ENCODE results near the gene BACH2.
"Not testable (repeated sequence)": the region's sequence is repeated elsewhere in the genome, so short reads cannot be mapped to it uniquely, and the experiment has no call there.

The BACH2 gene

DNA sequence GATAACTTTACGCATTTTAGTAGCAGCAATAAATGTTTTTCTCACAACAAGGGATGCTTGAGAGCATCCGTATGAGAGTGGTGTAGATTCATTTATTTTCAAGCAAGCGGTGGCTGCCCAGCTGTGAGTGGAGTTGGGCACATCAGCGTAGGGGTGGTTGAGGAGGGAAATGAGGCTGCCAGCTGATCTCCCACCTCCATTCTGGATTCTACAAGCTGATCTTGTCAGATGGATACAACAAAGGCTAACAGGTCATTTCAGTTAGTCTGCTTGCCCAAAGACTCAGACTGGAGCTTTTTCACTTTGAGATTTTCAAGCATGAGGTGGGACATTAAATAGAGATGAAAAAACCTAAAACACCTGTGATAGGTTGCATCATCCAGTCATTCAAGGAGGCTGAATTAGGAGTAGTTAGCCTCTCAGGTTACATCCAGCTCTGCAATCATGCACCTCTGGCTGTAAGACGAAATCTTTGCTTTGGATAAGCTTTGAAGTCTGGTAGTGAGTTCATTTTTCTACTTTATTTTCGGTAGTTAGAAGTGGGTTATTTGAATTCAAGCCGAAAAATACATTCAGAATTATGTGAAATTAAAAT is 1.9 kb upstream of the BACH2 start:
- DNase-seq = no peak

DNA sequence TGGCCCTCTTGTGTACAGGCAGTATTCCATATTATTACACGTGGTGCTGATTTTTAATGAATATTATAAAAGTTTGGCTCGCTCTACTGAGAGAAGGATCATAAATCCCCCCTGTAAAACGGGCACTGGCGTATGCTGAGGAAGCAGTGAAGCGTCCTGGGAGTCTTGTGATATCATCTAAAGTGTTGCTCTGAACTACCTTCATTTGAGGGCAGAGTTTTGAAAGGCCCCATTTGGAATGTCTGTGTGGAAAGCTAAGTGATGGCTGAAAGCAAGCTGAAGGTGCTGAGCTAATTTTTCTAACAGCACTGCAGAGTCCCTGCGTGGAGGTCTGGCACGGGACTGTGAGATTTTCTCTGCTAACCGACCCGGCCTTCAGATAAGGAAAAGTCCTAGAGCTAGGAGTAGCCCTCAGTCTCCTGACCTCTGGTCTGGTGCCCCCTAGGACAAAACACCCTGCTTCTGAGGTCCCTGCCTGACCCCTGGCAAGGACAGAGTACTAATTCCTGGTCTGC is 1.3 kb upstream of the BACH2 start:
- DNase-seq = no peak

DNA sequence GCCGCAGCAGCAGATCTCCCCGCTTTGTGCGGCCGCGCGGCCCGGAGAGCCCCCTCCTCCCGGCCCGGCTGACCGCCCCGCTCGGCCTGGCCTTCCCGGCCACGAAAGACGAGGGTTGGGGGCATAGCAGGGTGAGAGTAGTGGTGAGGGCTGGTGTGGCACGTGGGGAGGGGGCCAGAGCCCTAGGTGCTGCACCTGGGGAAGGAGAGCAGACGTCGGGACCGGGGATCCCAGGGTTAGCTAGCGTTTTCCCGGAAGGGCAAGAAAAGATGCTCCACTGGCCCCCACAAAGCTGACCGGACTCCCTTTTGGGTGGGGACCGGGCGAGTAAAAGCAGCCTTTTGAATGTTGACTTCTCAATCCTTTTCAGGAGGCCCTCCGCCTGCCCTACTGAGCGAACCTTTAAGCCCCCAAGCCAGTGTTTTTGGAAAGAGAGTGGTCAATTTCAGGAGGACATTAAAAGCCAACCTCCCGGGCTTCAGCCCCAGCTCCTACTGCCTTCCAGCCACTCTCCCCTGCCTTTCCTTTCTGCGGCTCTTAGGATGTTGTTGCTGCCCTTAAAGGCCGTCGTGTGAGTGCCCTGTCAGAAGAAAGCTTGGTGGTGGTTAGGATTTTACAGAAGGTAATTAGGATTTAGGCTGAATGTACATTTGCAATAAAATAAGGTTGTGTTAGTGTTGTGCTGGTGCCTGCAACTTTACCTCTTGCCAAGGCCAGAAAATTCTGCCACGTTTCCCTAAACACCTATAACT is 648 bp upstream of the BACH2 start:
- DNase-seq = no peak

DNA sequence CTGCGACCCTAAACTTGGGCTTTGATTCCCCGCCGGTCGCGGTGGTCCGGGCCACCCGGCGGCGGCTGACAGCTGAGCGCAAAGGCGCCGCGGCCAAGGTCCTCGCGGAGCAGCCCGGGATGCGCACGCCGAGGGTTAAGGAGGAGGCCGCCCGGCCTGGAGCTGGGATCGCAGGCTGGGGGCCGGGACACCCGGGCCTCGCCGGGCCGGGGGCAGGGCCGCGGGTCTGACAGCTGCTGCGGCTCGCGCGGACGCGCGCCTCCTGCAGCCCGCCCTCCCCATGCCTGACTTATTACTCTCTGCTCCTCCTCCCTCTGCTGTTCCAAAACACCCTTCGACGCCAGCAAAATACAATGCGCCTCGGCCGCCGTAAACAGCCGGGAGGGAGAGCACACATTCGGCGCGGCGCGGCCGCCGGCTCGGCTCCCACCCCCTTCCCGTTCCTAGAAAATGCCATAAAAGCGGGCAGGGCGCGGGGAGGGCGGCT is 746 bp downstream of the BACH2 start:
- DNase-seq = no peak

DNA sequence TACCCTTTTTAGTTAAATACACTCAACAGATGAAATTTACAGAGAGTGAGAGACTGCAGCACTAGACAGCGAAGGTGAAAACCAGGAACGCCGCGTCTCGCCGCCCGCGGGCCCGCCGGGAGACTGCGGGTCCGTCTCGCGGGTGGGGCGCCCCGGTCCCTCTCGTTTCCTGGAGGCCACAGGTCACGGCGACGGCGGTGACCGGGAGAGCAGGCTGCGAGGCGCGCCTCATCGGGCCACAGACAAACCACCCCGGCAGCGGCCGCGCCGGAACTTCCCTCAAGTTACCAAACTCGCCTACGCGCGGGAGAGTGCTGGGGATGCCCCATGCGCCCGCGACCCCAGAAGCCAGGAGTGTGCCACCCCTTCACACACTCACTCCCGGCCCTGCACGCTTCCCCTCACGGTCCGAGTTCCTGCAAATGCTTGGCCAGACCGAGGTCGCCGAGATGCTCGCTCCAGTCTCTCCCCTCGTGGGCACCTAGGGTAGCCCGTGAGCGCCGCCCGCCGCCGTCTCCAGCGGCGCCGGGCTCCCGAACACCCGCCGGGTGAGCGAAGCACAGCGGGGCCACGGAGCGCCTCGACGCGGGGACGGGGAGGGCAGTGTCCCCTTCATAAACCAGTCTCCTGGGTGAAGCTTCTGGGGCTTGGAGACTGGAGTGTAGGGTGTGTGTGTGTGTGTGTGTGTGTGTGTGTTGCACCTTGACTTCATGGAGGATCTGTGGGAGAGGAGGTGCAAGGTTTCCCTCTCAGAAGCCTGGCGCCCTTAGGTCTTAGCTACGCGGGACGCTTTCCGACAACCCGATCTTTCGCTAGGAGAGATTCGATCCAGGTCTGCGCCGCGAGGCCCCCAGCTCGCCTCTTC is 1.4 kb downstream of the BACH2 start:
- no peak for DNase-seq

DNA sequence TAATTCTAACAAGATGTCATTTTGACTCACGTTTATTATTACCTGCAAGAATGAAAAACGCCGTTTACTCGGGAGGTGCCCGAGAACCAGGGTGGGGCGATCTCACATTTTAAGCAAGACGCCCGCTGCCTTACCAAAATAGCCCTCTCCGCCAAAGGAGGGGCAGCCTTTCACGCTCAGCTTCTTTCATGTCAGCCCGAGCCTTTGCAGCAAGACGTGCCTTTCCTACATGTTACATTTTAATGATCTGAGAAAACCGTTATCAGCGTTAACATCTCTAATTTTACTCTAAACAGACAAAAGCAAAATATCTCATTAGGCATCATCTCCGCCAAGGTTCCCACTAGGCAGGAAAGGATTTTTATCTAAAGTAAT is 2.0 kb downstream of the BACH2 start:
- no peak for DNase-seq

DNA sequence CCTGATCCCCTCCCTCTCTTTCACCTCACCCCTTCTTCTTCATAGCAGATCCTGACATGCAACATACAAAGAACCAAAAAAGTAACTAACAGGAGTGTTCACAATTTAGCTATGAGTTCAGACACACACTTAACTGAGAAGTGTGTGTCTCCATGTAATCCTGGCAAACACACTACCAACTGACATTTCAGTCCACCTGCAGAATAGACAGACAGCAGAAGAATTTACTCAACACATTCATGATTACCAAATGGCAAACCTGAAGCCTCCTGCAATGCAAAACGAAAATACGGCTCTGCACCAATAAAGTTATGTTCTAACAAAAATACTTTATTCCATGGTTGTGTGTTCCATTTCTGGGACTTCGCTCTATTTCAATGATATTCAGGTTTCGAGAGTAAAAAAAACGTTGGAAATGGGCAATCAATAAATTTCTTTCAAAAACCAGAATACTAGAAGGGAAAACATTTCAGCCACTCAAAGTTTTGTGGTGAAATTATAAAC is 2.6 kb downstream of the BACH2 start:
- DNase-seq = no peak

DNA sequence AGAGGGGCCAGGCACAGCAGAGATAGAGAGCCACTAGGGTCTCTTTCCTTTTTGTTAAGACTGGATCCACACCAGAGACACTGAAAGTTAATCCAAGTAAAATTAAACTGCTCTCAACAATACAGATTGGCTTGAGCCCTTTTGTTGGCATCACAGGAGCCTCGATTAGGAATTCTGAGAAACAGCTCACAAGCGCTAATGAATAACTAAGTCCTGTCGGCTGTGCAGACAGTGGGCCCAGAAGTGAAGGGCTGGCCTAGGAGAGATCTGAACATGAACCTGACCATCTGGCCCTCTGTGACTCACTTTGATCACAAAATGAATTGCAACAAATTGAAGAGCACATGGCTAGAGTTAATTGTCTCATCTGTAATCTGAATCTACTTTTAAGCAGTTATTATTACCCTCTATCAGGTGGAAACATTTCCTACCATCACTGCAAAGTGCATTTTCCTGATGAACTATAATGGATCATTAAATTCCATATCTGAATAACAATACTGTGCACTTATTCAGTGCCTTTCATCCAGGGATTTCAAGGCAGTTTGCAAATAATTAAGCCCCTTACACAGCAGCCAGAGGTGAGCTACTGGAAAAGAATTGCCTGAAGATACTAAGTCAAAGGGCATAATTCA is 3.2 kb downstream of the BACH2 start:
- DNase-seq = no peak

DNA sequence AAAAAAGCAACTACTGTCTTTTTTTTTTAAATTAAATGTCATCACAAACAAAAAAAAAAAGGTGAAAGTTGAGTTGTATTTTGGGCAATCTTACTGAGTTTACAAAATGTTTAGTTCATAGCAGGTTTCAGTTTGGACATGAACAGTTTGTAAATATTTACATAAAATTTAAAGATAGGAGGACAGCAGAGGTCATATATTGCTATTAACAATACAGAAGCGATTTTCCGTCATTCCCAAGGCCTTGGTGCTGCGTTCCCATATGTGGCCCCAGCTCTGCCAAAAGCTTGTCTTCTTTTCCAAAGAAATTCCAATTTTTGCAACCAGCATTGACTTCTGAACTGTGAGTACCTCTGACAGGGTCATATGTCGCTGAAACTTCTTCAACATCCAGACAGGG is 5.1 kb downstream of the BACH2 start:
- DNase-seq = no peak

DNA sequence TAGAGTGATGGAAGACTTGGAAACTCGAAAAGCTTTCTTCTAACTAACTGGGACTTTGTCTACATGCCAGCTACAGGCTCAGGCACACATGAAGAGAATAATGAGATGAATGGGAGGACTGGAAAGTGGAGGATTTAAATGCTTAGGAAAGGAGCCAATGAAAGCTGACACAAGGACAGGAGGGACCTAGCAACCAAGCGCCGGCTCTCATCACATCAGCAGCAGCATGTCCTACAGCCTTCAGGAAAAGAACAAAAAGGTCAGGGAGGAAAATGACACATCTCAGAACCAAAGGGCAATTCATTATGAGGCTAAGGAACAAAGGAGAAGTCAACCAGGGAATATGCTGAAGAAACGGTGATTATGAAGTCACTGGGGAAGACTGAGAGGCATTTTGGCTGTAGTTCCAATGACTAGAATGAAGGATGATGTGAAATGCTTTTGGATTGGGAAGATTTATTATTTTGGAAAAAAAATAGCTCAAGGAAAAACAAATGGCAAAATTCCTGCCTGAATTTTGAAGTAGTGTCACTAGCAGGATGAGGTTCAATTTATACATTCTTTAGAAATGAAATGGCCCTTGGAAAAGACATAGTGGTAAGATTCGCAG is 5.7 kb downstream of the BACH2 start:
- no peak for DNase-seq

DNA sequence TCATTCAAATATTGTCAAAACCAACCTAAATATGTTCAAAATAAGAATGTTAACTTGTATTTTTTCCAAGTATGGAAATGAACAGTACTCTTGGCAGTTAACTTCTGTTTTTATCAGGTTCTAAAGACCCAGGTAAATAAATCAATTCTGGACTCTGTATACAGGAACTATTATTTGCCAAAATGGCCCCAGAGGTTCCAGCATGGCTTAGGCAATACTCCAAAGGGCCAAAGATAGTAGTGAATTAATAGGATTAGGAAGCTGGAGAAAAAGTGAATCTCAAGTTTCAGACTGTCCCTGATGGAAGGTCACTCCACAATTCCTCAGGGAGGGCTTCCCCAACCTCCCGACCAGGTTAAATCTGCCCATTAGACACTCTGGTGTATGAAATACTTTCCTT is 6.7 kb downstream of the BACH2 start:
- no peak for DNase-seq

DNA sequence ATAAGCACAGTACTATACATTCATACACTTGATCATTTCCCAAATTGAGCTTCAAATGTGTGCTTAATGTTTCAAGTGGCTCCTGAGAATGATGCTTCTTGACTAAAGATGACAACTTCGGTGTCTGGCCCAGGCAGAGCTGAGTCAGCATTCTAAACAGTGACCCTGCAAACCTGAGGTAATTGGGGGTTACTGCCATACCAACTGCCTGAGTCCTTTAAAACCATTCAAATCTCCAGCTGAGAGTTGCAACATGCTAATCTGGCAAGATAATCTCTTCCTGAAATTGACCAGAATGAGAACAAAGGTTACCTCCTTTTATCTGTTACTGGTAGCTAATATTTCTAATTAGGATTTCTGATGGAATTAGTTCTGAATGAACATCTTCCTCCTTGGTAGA is 8.2 kb downstream of the BACH2 start:
- DNase-seq = no peak

DNA sequence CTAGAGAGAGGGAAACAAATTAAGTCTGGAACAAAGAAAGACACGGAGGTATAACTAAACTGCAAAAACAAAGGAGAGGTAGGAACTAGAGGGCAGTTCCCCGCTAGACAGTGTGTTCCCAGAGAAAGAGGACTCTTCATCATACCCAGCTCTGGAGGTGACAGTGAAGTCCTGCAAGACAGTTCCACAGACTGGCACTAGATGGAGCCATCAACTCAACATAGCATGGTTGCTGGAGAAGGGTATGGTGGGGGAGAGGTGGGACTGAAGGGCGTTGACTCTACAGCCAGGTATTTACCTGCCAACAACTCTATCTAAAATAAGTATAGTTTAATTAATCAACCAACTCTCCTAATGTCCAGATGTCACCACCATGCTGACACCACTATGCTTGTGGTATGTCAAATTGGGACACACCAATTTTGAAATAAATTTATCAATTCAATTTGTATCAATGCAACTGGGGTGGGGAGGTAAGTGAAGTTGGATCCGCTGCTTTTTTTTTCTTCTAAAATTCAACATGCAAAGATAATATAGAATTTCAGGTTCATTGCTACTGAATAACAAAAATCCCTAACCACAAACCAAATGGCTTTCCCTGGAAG is 9.7 kb downstream of the BACH2 start:
- DNase-seq = no peak

DNA sequence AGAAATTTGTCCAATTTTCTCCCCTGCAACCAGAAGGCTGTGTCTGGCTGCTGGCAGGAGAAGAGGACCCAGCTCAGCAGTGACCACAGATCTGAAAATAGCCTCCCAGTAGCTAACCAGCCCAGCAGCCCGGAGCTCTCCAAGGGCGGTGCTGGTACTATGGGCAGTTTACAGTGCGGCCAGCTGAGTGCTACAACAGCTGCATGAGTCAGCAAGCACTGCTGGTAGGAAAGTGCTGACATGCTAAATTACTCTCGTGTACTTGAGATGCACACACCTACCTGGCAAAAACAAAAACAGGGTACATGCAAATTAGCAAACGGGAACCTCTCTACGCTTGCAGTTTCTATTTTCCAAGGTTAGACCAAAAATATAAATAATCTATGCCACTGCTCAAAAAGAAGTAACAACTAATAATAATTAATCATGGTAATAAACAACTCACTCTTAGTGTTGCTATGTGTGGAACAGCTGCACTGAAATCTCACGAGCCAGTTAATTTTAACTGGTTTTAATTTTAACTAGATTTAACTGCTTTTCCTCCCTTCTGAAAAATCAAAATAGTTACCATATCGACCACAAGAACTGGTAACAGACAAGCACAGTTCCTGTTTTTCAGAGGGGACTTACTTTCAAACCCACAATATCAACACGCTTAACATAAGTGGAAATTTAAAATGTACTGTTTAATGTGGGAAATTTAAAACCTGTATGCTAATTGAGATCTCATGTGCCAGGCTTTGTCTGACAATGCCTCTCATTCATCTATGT is 10.8 kb downstream of the BACH2 start:
- no peak for DNase-seq

DNA sequence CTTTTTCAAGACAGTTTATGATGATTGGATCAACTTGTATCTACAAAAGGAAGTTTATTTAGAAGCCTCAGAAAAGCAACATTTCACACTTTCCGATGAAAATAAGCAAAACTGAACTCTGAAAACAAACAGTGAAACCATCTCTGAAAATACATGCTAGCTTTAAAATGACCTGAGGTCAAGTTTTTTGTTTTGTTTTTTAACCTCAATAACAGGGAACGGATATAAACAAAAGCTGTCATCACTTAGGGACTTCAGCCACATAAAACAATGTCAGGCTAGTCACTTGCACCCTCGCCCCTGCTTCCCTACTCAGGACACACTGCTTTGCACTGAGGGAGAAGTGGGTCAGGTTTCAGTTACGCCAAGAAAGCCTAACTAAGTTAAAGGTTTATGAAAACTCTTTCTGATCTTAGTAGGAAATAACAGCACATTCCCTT is 11.6 kb downstream of the BACH2 start:
- DNase-seq = no peak

DNA sequence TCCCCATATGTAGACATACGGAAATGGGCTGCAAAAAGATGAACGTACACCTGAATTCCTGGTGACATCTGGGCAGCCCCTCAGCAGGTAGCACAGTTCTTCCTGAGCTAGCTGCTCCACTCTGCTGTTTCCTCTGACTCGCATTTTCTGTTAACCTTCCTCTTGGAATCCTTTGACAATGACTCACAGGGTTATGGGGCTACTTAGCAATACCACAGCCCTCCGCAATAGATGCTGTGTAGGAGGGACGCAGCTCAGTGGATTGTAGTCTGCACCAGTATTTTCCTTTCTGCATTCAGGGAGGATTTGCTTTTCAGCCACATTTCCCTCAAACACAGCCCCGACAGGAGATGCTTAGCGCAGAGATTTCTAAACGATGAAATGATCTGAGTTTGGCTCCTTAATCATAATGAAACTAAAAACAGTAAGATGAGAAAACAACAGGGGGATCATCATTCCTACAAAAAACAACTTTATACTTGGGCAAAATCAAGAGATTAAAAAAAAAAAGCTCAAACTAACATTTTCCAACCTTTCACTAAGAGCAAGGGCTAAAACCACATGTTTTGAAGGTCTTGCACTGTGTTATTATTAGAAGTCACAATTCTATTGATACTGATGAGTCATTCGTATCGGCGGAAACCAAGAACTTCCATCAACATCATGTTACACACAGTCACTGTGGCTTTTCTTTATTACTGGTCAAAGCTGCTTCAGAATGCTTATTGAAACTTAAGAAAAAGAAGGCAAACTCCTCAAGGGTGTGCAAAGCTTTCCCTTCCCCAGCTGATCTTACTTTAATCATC is 12.2 kb downstream of the BACH2 start:
- no peak for DNase-seq

DNA sequence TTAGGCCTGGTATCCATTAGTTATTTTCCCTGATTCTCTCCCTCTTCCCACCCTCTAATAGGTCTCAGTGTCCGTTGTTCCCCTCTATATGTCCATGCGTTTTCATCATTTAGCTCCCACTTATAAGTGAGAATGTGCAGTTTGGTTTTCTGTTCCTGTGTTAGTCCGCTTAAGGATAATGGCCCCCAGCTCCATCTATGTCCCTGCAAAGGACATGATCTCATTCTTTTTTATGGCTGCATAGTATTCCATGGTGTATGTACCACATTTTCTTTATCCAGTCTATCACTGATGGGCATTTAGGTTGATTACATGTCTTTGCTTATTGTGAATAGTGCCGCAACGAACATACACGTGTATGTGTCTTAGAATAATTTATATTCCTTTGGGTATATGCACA is 14.4 kb downstream of the BACH2 start:
- not testable (repeated sequence) for DNase-seq

DNA sequence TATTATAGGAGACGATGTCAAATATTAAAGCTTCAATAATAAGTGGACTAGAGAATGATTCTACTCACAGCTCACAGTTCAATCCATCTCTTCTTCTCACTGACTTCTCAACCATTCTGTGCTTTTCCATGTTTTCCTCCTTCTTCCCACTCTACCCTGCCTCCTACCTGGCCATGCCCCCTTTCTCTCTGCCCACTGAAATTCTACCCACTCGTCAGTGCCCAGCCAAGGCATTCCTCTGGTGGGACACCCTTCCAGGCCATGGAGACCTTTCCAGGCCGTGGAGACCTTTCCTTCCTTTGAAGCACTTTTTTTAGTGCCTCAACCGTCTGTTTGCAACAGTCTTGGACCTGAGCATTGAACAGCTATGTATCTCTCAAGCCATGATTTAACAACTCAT is 18.5 kb downstream of the BACH2 start:
- DNase-seq = no peak

DNA sequence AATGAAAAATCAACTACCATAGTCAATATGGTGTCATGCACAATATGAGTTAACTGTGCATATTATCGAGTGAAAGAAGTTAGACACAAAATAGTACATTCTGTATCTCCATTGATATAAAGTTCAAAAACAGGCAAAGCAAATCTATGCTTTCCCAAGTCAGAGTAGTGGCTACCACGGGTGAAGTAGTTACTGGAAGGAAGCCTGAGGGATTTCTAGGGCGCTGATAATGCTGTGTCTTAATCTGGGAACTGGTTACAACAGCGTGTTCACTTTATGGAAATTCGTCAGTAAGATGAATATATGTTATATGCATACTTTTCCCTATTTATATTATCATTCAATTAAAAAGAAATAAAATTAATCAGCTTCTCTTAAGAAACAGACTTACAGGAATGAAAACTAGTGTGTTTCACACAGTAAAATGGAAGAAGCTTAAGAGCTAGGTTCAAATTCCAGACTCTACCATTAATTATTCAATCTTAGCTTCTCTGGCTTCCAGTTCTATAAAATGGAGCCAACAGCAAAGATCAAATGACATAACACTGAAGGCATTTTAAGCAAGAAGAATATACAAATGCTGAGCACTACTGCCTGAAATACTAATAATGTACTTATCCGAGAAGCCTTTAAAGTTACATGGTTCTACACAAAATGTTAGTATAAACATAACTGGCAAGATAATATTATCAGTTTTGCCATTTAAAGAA is 19.2 kb downstream of the BACH2 start:
- no peak for DNase-seq

All from SIG-M5 (cell line).